SU-DHL-6 (cell line): ENCODE data around the gene SARDH.

ENCODE experiments used
- H2AFZ ChIP-seq: fragments of 200-600 bp; sonication (generic); 2 replicates; pipeline ENCODE4 v1.6.1; 2014; ENCODE audit warnings: low read depth, mild to moderate bottlenecking, moderate library complexity, mixed read lengths, antibody characterized with exemption, low read length; ENCODE audit not compliant: severe bottlenecking
- H3F3A ChIP-seq: fragments of 200-600 bp; shearing (Covaris generic); 2 replicates; pipeline ENCODE4 v1.6.0; 2016; ENCODE audit warnings: antibody characterized with exemption, mild to moderate bottlenecking; ENCODE audit not compliant: insufficient read depth
- H3K27ac ChIP-seq: fragments of 200-600 bp; sonication (generic); 2 replicates; pipeline ENCODE4 v1.5.1; 2016; ENCODE audit warnings: low read depth, mild to moderate bottlenecking, low read length, moderate library complexity, mixed read lengths
- H3K27me3 ChIP-seq: fragments of 200-600 bp; sonication (generic), shearing (Covaris generic); 2 replicates; pipeline ENCODE4 v1.6.0; 2014; ENCODE audit warnings: mild to moderate bottlenecking, low read length
- H3K36me3 ChIP-seq: fragments of 200-600 bp; sonication (generic); 2 replicates; pipeline ENCODE4 v1.6.1; 2014; ENCODE audit warnings: mild to moderate bottlenecking, low read length, mixed read lengths
- H3K4me2 ChIP-seq: fragments of 300-600, 200-600 bp; shearing (Covaris generic), sonication (generic); 2 replicates; pipeline ENCODE4 v1.6.0; 2014; ENCODE audit warnings: low read length, low read depth, mild to moderate bottlenecking; ENCODE audit not compliant: poor library complexity, severe bottlenecking
- H3K4me3 ChIP-seq: fragments of 200-600 bp; sonication (generic); 2 replicates; pipeline ENCODE4 v1.5.1; 2014; ENCODE audit warnings: antibody characterized with exemption, low read length, mild to moderate bottlenecking, mixed read lengths; ENCODE audit not compliant: insufficient read depth, poor library complexity, severe bottlenecking
- H3K79me2 ChIP-seq: fragments of 200-600 bp; sonication (generic); 2 replicates; pipeline ENCODE4 v1.6.1; 2014; ENCODE audit warnings: mild to moderate bottlenecking, low read length, moderate library complexity; ENCODE audit not compliant: insufficient read depth
- H3K9ac ChIP-seq: fragments of 200-600 bp; sonication (generic); 2 replicates; pipeline ENCODE4 v1.7.0; 2014; ENCODE audit warnings: mild to moderate bottlenecking, low read length
- H3K9me2 ChIP-seq: fragments of 200-600 bp; sonication (generic); replicated peaks from 2 replicates; pipeline ENCODE4 v1.6.1; 2014; ENCODE audit warnings: low read length; ENCODE audit not compliant: insufficient read depth
- H3K9me3 ChIP-seq: fragments of 200-600 bp; sonication (generic); 2 replicates; pipeline ENCODE4 v1.6.1; 2014; ENCODE audit warnings: low read length, mixed read lengths; ENCODE audit not compliant: insufficient read depth
- H4K20me1 ChIP-seq: fragments of 200-600 bp; sonication (generic); 2 replicates; pipeline ENCODE4 v1.6.1; 2014; ENCODE audit warnings: low read depth, mild to moderate bottlenecking, antibody characterized with exemption, low read length, moderate library complexity, mixed read lengths
- EZH2phosphoT487 ChIP-seq: fragments of 200-600 bp; sonication (generic), shearing (Covaris generic); conservative IDR thresholded peaks from 2 replicates; pipeline ENCODE4 v1.6.1; 2018; ENCODE audit warnings: mild to moderate bottlenecking, antibody characterized with exemption, low read length, moderate library complexity, mixed read lengths
- TF ChIP-seq, protein P1 (sequence below): fragments of 200-600 bp; sonication (generic); IDR thresholded peaks from one replicate; pipeline ENCODE4 v1.5.1; 2017; ENCODE audit warnings: antibody characterized with exemption, mild to moderate bottlenecking, low read length, moderate library complexity; ENCODE audit not compliant: insufficient read depth, poor library complexity, severe bottlenecking

The SARDH gene

DNA sequence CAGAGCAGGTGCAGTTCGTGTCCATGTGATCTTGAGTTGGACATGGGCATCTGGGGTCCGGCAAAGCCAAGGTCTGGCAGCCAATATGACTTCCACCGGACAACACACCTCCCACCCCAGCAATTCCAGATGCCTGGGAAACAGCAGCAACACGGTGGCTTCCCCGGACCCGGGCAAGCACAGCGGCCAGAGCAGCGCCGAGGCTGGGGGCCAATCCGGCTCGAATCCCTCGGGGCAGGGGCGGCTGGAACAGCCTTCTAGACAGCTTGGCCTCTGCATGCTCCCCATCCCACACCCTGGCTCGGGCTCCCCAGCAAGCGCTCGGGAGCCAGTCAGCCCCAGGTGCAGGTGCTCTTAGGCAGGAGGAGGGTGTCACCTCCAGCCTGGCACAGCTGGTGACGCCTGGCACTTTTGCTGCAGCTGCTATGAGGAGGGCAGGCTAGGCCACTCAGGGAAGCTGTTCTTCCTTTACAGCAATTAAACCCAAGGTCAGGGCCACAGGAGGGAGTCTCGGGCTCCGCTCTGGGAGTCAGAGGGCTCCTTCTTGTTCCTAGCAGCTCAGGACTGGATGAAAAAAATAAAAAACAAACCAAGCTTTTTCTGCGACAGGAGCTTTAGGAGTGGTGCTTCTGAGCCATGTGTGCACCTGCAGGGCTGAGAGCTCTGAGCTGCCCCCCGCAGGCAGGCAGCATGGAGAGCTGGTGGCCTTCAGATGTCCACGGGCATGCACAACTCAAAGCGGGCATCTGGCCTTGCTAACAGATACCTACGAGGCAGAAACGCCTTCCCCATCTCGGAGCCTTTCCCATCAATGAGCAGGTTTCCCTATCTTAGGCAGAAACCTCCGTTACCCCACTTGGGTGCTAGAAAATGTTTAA is 73.7 kb downstream of the SARDH start:
- Histone ChIP-seq H3K9me3 (no peaks in the 10 kb centered on the region), H3K36me3 (no peaks in the 10 kb centered on the region), H4K20me1 (no peaks in the 10 kb centered on the region), H3K4me3 (no peak overlapping the region), H3K4me2 (no peak overlapping the region), H3K9me2 (no peaks in the 10 kb centered on the region), H3K27ac (no peak overlapping the region), H3K9ac (no peak overlapping the region), H3K79me2 (no peaks in the 10 kb centered on the region), H2AFZ (no peak overlapping the region), H3K27me3 (no peaks in the 10 kb centered on the region), H3F3A (no peaks in the 10 kb centered on the region)
- TF ChIP-seq, protein P1, sequence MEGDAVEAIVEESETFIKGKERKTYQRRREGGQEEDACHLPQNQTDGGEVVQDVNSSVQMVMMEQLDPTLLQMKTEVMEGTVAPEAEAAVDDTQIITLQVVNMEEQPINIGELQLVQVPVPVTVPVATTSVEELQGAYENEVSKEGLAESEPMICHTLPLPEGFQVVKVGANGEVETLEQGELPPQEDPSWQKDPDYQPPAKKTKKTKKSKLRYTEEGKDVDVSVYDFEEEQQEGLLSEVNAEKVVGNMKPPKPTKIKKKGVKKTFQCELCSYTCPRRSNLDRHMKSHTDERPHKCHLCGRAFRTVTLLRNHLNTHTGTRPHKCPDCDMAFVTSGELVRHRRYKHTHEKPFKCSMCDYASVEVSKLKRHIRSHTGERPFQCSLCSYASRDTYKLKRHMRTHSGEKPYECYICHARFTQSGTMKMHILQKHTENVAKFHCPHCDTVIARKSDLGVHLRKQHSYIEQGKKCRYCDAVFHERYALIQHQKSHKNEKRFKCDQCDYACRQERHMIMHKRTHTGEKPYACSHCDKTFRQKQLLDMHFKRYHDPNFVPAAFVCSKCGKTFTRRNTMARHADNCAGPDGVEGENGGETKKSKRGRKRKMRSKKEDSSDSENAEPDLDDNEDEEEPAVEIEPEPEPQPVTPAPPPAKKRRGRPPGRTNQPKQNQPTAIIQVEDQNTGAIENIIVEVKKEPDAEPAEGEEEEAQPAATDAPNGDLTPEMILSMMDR: no peak
- no peak for TF ChIP-seq EZH2phosphoT487

DNA sequence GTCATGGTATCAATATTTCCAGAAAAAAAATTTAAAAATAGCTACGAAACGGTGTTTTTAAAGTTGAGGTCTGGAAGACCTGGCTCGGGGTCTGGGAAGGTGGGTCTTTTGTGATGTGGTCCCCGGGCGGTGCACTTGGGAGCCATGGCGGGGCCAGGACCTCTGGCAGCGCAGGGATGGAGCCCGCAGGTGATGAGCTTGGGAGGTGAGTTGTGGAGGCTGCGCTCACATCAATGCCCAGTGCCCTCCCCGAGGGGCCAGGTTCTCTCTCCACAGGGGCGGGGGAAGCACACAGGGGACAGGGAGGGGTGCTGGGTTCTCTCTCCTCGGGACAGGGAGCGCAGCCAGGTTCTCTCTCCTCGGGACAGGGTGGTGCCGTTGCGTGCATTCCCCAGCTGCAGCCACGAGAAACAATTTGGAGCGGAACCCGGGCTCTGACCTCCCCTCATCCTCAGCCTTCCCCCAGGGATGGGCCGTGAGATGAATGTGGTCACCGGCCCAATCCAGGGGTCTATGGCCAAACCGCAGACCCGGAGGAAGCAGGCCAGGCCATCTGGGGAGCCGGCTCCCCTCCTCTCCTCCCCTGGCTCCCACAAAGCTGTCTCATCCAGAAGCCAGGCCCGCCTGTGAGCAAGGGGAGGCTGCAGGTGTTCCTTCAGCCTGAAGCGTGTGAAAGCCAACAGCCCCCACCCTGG is 76.2 kb downstream of the SARDH start:
- H2AFZ ChIP-seq: no peak overlapping the region
- no peaks in the 10 kb centered on the region for H3K27me3 ChIP-seq
- no peaks in the 10 kb centered on the region for H3K9me3 ChIP-seq
- H3K4me3 ChIP-seq: no peak overlapping the region
- no peaks in the 10 kb centered on the region for H4K20me1 ChIP-seq
- H3F3A ChIP-seq: no peaks in the 10 kb centered on the region
- no peak overlapping the region for H3K27ac ChIP-seq
- H3K4me2 ChIP-seq: no peak overlapping the region
- no peak overlapping the region for H3K9ac ChIP-seq
- TF ChIP-seq, protein P1: no peak
- no peak for TF ChIP-seq EZH2phosphoT487
- no peaks in the 10 kb centered on the region for H3K9me2 ChIP-seq
- no peaks in the 10 kb centered on the region for H3K36me3 ChIP-seq
- no peaks in the 10 kb centered on the region for H3K79me2 ChIP-seq

DNA sequence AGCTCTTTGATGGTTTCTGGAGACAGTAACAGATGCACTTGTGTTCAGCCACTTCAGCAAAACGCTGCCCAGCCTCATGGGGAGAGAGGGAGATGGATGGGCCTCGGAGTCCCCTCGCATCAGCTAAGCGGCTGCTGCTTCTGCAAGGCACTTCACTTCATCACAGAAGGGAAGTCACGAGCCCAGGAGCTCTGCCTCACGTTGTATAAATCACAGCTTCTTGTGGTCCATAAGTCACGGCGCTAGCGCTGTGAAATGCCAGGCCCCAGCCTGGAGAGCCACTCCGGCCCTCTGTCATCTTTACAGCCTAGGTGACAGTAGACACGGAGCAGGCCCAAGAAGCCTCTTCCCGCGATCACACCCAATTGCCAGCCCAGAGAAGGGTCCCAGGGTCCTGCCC is 78.6 kb downstream of the SARDH start:
- no peak overlapping the region for H3K27ac ChIP-seq
- no peaks in the 10 kb centered on the region for H4K20me1 ChIP-seq
- no peaks in the 10 kb centered on the region for H3K79me2 ChIP-seq
- H3K36me3 ChIP-seq: no peaks in the 10 kb centered on the region
- TF ChIP-seq, protein P1: no peak
- TF ChIP-seq EZH2phosphoT487: no peak
- no peaks in the 10 kb centered on the region for H3K27me3 ChIP-seq
- H3K9me3 ChIP-seq: no peaks in the 10 kb centered on the region
- H3K4me2 ChIP-seq: no peak overlapping the region
- no peaks in the 10 kb centered on the region for H3K9me2 ChIP-seq
- no peaks in the 10 kb centered on the region for H3F3A ChIP-seq
- H3K4me3 ChIP-seq: no peak overlapping the region
- H2AFZ ChIP-seq: no peak overlapping the region
- no peak overlapping the region for H3K9ac ChIP-seq
